ENCODE results near the gene ARMC6.

ARMC6 gene

DNA sequence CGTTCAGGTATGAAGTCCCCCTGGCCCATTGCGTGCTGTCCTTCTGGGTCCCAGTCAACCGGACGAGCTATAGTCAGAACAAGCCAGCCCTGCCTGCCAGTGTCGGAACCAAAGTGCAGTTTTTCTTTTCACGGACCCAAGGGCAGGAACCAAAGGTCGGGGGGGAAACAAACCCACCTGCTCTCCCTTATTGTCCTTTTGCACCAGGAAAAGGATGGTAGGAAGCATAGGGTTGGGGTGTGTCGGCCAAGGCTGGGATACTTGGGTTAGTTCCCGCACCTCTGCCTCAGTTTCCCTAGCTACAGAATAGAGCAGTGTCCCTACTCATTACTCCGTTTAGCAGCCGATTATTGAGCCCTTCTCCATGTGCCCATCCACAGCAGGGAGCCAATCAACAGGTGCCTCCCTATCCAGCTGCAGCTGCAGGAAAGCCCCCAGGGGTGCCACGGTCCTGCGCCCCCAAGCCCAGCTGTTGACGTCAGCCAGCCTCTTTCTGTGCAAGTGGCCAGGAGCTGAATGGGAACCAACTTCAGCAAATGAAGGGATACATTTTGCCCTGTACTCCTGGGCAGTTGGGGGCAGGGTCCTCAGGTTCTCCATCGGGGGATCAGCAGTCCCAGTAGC, 21.0 kb downstream of the ARMC6 start:
- DNase-seq (ENCODE audit: low spot score), result no peak

DNA sequence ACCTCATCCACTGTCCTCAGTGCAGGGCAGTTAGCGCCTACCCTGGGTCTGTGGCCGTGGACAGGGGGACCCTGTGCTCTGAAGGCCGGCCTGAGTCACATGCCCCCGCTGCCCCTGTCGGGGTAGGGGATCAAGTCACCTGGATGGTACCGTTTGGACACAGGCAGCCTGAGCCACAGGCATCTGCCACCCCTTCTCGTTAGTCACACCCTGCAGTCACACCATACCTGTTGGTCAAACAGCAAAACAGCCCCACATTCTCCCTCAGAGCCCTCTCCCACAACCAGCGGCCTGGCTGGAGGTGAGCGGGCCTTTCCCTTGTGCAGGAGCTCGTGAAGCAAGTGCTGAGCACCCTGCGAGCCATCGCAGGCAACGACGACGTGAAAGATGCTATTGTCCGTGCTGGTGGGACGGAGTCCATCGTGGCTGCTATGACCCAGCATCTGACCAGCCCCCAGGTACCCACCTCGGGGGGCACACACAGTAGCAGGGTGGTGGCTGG, 21.6 kb downstream of the ARMC6 start:
- DNase-seq (ENCODE audit: low spot score), result no peak

DNA sequence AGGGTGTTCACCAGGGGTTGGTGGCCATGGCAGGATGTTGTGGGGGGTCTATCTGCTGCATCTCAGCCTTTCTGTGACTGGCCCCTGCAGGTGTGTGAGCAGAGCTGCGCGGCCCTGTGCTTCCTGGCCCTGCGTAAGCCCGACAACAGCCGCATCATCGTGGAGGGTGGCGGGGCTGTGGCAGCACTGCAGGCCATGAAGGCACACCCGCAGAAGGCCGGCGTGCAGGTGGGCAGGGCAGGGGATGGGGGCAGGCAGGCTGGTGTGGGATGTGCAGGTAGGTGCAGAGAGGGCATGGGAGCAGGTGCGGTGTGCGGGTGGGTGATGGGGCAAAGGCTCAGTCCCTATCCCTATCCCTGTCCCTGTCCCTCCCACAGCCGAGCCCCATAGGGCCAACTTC, 22.3 kb downstream of the ARMC6 start:
- DNase-seq (ENCODE audit: low spot score), result no peak

DNA sequence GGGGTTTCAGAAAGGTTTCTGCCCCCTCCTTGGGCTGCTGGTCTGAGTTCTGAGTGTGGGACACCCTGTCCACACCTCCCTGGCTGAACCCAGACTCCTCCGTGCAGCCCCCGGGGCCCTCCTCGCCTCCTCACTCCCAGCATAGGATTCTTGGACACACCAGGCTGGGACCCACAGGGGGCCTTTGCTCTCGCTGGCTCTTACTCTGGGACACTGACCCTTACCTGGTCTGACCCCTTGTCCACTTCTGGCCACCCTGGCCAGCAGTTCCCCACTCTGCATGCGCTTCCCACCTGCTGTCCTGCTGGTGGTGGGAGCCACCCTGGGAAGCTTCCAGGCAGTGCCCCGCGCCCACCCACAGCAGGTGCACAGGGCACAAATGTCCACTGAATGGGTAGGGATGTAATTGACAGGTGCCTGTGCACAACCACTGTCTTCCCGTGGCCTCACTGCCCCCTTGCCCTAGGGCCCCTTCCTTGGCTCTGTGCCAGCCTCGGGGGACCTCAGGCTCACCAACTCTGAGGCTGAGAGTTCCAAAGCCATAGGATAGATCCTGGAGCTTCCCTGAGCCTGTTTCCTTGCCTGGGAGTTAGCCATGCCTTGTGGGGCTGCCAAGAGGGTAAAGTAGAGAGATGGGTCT, 23.4 kb downstream of the ARMC6 start:
- no peak for DNase-seq (ENCODE audit: low spot score)

DNA sequence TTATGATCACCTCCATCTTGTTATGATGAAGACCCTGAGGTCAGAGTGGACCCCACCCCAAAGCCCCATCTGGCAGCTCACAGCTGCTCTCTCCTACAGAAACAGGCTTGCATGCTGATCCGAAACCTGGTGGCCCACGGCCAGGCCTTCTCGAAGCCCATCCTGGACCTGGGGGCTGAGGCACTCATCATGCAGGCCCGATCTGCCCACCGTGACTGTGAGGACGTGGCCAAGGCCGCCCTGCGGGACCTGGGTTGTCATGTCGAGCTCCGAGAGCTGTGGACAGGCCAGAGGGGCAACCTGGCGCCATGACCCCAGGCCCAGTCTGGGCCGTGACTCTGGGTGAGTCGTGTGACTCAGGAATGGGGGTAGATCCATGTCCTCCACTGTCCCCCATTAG, 23.9 kb downstream of the ARMC6 start:
- DNase-seq (ENCODE audit: low spot score), result no peak

DNA sequence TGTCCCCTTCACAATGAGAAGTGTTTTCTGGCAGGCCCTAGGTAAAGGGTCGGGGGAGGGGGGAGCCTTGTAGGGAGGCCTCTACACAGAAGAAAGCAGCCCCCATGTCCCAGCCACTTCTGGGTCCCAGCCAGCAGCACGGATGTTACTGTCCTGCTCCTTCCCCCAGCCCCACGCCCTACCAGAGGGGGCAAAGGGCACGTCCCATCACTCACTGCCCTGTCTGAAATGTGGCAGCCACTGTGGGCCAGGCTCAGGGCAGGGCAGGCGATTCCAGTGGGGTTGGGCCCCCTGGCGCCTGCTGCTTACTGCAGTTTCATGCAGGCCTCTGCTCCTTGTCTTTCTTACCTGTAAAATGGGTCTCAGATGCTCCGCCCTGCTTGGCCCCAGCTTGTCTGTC, 24.3 kb downstream of the ARMC6 start:
- no peak for DNase-seq (ENCODE audit: low spot score)

DNA sequence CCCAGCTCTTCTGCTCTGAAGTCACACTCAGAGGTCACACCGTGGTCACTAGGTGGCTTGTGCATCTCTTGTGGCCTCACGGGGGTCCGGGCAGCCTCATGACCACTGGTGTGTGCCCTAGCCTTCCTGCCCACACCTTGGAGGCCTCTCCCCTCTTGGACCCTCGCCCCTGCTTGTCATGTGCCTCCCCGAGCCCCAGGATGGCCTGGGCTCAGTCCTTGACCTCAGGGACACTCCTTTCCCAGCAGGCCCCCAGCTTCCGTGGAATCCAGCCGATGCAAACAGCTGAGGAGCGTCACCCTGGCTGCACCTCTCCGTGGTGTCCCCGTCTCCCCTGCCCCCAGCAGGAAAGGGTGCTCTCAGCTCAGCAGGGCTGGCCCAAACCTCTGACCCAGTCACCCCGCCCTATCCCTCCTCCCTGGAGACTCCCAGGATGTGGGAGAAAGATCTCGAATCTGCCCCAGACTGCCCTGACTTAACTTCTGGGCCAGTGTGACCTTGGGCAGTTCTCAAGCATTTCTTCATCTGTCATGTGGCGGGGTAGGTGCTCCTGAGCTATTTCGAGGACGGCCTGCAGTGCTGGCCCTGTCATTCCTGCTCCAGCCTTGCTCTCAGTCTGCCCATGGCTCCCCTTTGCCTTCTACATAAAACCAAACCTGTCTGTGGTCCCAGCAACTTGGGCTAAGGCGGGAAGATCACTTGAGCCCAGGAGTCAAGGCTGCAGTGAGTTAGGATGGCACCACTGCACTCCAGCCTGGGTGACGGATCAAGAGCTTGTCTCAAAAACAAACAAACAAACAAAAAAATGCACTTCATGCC, 25.8 kb downstream of the ARMC6 start:
- no peak for DNase-seq (ENCODE audit: low spot score)

DNA sequence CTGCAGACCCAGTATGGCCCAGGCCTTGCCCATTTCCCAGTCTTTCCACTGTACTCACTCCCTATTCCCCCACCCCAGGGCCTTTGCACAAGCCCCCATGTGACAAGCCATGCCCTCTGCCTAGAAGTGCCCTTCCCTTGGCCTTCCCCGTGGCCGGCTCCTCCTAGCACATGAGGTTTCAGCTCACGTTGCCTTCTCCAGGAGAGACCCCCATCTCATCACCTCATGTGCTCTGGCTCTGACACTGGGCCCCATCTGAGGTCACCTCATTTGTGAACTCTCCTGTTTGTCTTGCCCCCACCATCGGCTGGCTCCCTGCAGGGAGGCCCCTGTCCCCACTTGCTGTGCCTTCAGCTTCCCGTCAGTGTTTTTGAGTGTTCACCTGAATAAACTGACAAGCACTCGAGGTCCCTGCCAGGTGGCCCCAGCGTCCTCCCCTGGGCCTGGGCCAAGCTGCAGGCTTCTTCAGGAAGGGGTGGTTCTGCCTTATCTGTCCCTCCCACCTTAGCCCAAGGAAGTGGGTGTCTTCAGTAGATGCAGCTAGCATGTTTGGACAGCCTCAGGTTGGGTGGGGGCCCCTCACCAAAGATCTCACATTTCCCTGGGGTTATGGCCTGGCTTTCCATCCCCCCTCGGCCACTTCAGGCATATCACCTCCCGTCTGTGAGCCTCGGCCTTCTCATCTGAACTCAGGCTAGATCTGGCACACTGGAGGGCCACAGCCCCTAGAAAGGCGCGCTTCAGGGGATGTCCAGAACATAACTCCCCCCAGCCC, 26.6 kb downstream of the ARMC6 start:
- no peak for DNase-seq (ENCODE audit: low spot score)

DNA sequence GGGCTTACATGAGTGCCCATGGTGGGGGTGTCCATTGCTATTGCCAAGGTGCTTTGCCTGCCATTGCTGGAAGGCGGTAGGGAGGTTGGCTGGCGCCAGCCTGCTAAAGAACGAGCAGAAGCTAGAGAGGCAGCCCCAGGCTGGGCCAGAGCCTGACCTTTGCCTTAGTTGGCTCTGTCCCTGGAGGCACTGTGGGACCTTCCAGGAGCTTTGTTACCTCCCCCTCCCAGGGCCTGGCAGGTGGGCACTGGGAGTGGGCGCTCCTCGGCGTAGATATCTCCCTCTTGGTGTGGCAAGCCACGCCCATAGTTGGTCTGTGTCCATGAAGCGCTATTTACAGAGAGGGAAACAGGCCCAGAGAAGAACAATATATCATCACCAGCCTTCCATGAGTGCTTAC, 28.1 kb downstream of the ARMC6 start:
- no peak for DNase-seq (ENCODE audit: low spot score)

DNA sequence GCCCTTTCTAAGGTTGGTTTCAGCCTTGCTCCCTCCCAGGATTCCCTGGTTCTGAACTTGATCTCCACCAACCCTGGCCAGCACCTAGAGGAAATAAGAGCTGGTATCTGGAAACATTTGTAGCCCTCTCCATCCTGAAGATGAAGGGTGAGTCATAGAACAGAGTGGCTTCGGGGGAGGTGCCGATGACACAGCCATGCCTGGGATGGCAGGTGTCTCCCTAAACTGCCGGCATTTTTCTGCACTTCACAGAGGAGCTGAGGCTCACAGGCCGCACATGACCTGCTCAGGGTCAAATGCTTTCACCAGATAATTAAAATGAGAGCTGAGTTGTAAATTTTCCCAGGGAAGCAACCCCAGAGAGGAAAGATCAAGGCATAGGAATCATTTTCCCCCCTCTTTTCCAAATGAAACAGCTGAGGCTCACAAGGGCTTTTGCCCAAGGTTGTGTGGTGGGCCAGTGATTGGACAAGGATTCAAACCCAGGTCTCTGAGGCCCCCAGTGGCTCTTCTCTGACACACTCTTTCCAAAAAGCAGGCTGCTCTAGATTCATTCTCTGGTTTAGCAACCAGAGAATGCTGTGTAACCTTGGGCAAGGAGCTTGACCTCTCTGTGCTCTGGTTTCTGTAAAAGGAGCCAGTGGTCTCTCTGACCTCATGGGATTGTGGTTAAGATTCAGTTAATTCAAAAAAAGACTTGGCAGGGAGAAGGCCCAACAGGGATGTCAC, 29.2 kb downstream of the ARMC6 start:
- DNase-seq (ENCODE audit: low spot score), result no peak

DNA sequence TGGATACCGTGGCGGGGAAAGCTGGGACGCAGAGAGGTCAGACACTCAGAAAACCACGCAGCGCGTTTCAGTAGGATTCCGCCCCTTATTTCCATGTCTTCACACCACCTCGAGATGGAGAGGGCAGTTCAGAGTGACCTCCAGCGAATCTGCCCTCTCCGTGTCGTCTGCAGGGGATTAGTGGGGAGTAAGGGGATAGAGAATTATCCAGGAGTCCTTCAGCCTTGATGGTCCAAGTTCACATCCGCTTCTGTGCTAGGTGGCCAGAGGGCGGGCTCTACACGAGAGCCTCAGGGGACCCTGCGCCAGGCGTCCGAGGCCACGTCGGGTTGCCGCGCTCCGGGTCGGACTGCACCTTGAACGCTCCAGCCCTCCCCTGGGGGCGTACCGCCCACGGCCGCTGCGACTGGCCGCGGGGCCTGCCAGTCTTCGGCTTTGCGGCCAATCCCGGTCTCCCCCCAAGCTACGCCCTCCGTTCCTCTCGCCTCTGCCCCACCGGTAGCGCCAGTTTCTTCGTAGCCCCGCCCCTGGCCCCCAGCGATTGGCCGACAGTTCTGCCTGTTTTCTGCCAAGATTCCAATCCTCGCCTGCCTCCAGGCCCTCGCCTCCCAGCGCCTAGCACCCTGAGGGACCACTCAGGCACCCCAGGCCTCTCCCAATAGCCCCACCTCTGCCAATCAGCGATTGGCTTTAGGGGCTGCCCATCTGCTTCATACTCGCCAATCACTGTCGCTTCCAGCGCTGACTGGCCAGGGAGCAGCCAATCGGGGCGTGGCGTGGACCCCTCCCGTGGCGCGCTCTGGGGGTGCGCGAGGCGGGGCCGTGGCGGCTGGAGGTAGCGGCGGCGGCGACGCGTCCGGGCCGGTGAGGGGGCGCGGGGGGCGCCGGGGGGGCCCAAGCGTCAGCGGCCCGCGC, 30.0 kb downstream of the ARMC6 start, which contains the start of gene SLC25A42:
Gene SLC25A42, plus strand, starts transcription at position 812 of the 915 bp plus-strand sequence. CDS start 32,131 bp downstream, outside the sequence.
- DNase-seq (ENCODE audit: low spot score), result peak; percentile 100

DNA sequence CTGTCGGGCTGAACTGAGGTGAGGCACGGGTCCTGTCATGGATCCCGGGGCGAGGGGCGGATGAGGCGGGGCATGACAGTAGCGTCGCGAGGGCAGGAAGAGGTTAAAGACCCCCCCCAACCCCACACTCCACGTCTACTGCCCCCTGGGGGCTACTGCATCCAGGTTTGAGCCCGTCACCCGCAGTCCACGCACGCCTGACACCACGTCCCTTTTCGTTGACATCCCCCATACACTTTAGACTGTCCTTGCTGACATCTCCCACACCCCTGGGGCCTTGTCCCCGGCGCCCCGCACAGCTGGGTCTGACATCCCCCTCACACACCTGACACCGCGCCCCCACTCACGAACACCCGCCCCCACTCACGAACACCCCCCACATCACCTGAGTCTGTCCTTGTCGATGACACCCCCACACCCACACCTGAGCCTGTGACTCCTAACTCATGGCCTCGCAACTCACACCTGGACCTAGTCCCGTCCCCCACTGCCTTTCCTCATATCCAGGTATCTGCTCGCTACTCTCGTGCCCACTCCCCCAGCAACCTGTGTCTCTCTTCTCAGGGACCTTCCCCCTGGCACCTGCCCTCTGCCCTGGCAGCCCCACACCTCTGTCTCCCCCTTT, 30.8 kb downstream of the ARMC6 start:
- peak; percentile 88 for DNase-seq (ENCODE audit: low spot score)

DNA sequence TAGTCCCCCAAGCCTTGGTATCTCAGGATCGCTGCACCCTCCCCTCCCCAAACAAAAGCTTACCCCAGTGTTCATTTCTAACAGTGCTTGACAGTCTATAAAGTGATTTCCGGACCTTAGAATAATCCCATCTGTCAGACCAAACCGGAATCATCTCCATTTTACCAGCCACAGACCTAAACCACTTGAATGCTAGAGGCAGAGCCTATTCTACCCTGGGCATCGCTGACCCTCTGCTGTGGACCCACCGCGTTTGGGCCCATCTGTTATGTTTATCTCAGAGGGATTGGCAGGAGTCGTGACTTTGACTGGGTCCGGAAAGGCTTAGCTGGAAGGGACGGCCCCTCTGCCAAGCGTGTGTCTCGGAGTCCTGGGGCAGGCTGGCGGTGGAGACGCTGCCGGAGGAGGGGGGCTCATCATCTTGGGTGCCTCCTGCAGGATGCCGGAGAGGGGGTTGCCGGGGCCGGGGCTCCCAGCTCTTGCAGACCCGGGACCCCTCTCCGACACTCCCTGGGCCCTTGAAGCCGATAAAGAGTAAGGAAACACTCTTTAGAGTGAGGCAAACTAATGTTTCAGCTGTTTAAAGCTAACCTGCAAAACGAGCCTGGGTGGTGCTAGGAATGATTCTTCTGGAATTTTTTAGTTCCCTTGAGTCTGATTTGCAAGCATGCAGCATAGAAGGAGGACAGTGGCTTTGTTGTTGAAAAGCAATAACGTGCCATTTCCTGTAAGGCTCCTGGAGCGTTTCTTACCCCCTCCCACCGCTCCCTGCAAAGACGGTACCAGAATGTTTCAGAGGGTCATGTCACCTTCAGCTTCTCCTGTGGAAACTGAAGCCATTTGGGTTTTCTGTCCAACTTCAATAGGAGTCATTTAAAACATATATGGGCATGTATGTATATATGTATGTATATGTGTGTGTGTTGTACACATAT, 31.7 kb downstream of the ARMC6 start:
- no peak for DNase-seq (ENCODE audit: low spot score)

DNA sequence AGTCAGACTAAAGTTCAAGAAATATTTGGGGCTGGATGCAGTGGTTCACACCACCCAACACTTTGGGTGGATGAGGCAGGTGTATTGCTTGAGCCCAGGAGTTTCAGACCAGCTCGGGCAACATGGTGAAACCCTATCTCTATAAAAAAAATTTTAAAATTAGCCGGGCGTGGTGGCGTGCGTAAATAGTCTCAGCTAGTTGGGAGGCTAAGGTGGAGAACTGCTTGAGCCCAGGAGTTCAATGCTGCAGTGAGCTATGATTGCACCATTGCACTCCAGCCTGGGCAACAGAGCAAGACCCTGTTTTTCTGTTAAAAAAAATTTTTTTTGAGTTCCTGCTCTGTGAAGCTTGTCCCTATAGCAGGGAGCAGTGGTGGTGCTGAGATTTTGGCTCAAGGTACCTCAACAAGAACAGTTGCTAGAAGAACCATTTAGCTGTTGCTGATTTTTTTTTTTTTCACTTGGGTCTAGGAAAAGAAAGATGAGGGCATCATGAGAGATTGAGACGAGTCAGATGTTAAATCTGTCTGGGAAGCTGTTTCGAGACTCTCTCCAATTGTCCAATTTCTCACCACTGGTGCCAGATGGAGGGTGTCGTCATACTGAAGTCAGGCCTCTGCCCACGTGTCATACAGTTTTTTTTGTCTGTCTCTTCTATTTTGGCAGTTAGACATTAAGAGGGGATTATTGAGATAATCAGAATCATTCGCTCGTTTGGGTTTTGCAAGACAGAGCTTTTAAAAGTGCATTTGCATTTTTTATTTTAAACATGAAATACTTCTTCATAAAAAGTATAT, 34.1 kb downstream of the ARMC6 start:
- no peak for DNase-seq (ENCODE audit: low spot score)

DNA sequence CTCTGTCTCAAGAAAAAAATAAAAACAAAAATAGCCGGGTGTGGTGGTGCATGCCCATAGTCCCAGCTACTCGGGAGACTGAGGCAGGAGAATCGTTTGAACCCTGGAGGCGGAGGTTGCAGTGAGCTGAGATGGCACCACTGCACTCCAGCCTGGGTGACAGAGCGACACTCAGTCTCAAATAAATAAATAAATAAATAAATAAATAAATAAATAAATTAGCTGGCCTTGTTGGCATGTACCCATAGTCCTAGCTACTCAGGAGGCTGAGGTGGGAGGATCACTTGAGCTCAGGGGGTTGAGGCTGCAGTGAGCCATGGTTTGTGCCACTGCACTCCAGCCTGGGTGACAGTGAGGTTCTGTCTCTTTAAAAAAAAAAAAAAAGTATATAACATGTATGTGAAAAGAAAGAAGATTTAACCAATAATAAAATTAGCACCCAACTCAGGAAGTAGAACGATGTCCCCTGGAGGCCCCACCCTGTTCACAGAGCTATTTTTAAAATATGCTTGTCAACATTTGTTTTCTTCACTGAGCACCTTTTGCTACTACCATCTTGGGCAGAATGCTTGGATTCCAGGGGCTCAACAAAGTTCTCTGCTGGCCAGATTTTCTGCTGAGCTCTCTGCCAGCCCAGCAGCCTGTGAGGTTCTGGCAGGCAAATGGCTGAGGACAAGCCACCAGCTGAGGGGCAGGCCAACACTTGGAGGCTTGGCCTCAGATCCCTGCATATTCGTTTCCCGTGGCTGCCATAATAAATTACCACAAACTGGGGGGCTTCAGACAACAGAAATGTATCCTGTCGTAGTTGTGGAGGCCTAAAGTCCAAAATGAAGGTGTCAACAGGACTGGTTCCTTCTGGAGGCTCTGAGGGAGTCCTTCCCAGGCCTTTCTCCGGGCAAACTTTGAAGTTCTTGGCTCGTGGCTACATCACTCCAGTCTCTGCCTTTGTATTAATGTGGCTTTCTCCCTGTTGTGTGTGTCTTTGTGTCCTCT, 35.6 kb downstream of the ARMC6 start:
- no peak for DNase-seq (ENCODE audit: low spot score)

DNA sequence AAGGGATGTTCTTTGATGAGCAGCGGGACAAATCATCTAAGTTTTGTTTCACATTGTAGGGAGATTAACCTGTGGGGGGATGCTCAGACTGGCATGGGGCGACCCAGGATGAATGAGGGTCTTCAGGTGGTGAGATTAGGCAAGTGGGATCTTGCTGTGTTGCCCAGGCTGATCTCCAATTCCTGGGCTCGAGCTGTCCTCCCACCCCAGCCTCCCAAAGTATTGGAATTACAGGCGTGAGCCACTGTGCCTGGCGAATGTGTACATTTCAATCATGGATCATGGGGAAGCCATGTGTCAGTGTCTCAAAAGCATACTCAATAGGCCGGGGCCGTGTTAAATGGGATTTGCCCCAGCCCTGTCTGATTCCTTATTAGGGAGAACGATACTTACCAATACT, 38.5 kb downstream of the ARMC6 start:
- no peak for DNase-seq (ENCODE audit: low spot score)
